Measurements from ENCODE around the gene ACAP1.

DNA sequence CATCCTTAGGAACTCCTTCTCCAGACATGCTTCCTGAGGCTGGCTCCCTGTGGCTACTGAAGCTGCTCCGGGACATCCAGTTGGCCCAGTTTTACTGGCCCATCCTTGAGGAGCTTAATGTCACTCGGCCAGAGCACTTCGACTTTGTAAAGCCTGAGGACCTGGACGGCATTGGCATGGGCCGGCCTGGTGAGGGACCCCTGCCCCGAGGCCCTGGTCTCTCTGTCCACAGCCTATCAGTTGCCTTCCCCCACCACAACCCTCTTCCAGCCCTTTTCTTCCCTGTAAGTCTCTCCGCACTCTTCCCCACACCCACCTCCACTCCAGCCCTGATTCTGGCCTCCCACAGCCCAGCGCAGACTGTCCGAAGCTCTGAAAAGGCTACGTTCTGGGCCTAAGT is 46.6 kb downstream of the ACAP1 start:
- no peak for TF ChIP-seq YY1 (IDR thresholded peaks at IDR 0.05; ENCODE audit: low read depth)
- TF ChIP-seq RAD21 (IDR thresholded peaks at IDR 0.05; ENCODE audit: low read depth), result no peak
- no peak for TF ChIP-seq EGR1 (IDR thresholded peaks at IDR 0.05)
- TF ChIP-seq, protein P1, sequence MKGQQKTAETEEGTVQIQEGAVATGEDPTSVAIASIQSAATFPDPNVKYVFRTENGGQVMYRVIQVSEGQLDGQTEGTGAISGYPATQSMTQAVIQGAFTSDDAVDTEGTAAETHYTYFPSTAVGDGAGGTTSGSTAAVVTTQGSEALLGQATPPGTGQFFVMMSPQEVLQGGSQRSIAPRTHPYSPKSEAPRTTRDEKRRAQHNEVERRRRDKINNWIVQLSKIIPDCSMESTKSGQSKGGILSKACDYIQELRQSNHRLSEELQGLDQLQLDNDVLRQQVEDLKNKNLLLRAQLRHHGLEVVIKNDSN (IDR thresholded peaks at IDR 0.05), result no peak
- no peak for TF ChIP-seq CEBPB (IDR thresholded peaks at IDR 0.05)
- TF ChIP-seq, protein P2, sequence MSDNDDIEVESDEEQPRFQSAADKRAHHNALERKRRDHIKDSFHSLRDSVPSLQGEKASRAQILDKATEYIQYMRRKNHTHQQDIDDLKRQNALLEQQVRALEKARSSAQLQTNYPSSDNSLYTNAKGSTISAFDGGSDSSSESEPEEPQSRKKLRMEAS (IDR thresholded peaks at IDR 0.05), result no peak
- TF ChIP-seq, protein P3, sequence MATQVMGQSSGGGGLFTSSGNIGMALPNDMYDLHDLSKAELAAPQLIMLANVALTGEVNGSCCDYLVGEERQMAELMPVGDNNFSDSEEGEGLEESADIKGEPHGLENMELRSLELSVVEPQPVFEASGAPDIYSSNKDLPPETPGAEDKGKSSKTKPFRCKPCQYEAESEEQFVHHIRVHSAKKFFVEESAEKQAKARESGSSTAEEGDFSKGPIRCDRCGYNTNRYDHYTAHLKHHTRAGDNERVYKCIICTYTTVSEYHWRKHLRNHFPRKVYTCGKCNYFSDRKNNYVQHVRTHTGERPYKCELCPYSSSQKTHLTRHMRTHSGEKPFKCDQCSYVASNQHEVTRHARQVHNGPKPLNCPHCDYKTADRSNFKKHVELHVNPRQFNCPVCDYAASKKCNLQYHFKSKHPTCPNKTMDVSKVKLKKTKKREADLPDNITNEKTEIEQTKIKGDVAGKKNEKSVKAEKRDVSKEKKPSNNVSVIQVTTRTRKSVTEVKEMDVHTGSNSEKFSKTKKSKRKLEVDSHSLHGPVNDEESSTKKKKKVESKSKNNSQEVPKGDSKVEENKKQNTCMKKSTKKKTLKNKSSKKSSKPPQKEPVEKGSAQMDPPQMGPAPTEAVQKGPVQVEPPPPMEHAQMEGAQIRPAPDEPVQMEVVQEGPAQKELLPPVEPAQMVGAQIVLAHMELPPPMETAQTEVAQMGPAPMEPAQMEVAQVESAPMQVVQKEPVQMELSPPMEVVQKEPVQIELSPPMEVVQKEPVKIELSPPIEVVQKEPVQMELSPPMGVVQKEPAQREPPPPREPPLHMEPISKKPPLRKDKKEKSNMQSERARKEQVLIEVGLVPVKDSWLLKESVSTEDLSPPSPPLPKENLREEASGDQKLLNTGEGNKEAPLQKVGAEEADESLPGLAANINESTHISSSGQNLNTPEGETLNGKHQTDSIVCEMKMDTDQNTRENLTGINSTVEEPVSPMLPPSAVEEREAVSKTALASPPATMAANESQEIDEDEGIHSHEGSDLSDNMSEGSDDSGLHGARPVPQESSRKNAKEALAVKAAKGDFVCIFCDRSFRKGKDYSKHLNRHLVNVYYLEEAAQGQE (IDR thresholded peaks at IDR 0.05; ENCODE audit: low read depth), result no peak
- TF ChIP-seq TCF12 (IDR thresholded peaks at IDR 0.05; ENCODE audit: low read depth), result no peak
- no peak for TF ChIP-seq ZBTB7A (IDR thresholded peaks at IDR 0.05; ENCODE audit: low read depth)
- TF ChIP-seq CREB1 (IDR thresholded peaks at IDR 0.05; ENCODE audit: low read depth), result no peak
